ENCODE measurements around the gene CDC20. TPM values are rescaled to one million over a fixed set of nuclear protein-coding genes. Genes with fewer than 3 reads are reported as not detected.

The CDC20 gene
- total RNA-seq, 1 experiment from 2014 or later, result 204 TPM

DNA sequence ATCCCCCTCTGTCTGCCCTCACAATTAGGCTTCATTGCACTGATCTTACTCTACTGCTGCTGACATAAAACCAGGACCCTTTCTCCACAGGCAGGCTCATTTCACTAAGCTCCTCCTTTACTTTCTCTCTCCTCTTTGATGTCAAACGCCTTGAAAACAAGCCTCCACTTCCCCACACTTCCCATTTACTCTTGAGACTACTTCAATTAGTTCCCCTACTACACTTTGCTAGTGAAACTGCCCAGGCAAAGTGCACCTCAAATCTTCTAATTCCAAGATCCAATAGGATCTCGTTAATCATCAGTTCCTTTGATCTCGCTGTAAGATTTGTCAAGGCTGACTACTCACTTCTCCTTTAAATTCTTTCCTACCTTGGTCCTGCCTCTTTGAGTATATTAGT, 5.9 kb upstream of the CDC20 start:
- POLR2A ChIA-PET, result no interaction called here
- no peak for DNase-seq (ENCODE audit: unreplicated experiment)
- intact Hi-C loops (cut with micrococcal nuclease), result no loop called here
- Mint-ChIP-seq H3K36me3 (ENCODE audit: insufficient read depth, unreplicated experiment) (no peaks in the 10 kb centered on the region), H3K4me3 (ENCODE audit: unreplicated experiment) (no peak overlapping the region), H3K27me3 (ENCODE audit: insufficient read depth, unreplicated experiment) (no peaks in the 10 kb centered on the region), H3K4me1 (ENCODE audit: insufficient read depth, unreplicated experiment) (peaks cover 19% of the 10 kb centered on the region), H3K27ac (ENCODE audit: low read depth, unreplicated experiment) (no peak overlapping the region), H3K9me3 (ENCODE audit: unreplicated experiment) (no peaks in the 10 kb centered on the region)
- TF ChIP-seq, protein P1, sequence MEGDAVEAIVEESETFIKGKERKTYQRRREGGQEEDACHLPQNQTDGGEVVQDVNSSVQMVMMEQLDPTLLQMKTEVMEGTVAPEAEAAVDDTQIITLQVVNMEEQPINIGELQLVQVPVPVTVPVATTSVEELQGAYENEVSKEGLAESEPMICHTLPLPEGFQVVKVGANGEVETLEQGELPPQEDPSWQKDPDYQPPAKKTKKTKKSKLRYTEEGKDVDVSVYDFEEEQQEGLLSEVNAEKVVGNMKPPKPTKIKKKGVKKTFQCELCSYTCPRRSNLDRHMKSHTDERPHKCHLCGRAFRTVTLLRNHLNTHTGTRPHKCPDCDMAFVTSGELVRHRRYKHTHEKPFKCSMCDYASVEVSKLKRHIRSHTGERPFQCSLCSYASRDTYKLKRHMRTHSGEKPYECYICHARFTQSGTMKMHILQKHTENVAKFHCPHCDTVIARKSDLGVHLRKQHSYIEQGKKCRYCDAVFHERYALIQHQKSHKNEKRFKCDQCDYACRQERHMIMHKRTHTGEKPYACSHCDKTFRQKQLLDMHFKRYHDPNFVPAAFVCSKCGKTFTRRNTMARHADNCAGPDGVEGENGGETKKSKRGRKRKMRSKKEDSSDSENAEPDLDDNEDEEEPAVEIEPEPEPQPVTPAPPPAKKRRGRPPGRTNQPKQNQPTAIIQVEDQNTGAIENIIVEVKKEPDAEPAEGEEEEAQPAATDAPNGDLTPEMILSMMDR (IDR thresholded peaks at IDR 0.05; ENCODE audit: unreplicated experiment), result no peak
- BruUV-seq (replicated peaks), result no TSS peak
- CTCF ChIA-PET, result interaction anchor here (0.7 kb wide), 1 partner anchor 116 kb away, joined by 3 read pairs; no protein-coding TSS in a partner anchor

DNA sequence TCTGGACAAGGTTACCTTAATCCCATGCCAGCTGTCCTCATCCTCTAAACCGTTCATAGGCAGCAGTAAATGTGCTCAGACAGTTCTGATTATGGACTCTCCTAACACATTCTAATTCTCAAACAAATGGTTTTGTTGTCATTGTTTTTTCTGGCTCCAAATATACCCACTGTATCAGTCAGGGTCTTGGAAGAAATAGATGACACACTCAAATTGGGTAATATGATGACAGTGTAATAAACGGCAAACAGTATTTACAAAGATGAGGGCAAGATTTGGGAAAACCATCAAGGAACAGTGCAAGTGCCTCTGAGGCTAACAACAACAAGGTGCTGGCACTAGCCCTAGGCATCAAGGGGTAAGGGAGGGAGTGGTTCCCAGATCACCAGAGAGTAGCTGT, 4.3 kb upstream of the CDC20 start:
- H3K27ac Mint-ChIP-seq (ENCODE audit: low read depth, unreplicated experiment), result no peak overlapping the region
- CTCF ChIA-PET, result interaction anchor here (0.5 to 1.7 kb wide), 4 partner anchors 14 to 116 kb away, joined by 3 to 6 read pairs (median 4); partner anchors contain the start of gene C1orf210

DNA sequence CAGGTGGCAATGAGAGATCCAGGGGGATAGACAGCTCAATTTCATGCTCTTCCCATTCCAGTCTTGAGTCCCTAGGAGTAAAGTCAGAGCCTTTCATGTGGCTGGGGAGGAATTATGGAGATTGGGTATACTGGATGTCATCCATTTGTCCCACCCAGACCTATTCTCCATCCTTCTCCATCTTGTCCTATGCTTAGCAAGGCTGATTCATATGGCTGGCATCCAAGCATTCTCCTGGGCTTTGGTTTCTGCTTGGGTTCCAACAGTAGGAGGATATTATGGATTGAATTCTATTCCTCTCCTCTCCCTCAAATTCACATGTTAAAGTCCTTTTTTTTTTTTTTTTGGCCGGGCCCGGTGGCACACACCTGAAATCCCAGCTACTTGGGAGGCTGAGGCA, 3.8 kb upstream of the CDC20 start:
- peaks cover 11% of the 10 kb centered on the region for H3K4me1 Mint-ChIP-seq (ENCODE audit: insufficient read depth, unreplicated experiment)
- ChIA-PET CTCF (interaction anchor here (1.0 to 1.7 kb wide), 3 partner anchors 14 to 116 kb away, joined by 3 to 6 read pairs (median 4); partner anchors contain the start of gene C1orf210), POLR2A (interaction anchor here (0.6 to 1.9 kb wide), 2 partner anchors 14 to 621 kb away, joined by 6 to 8 read pairs; no protein-coding TSS in a partner anchor)
- no peaks in the 10 kb centered on the region for H3K9me3 Mint-ChIP-seq (ENCODE audit: unreplicated experiment)
- no peaks in the 10 kb centered on the region for H3K36me3 Mint-ChIP-seq (ENCODE audit: insufficient read depth, unreplicated experiment)
- DNase-seq (ENCODE audit: unreplicated experiment), result no peak
- H3K27ac Mint-ChIP-seq (ENCODE audit: low read depth, unreplicated experiment), result no peak overlapping the region
- BruUV-seq (replicated peaks), result no TSS peak
- TF ChIP-seq, protein P1 (IDR thresholded peaks at IDR 0.05; ENCODE audit: unreplicated experiment), result no peak
- intact Hi-C loops (cut with micrococcal nuclease), result no loop called here
- H3K4me3 Mint-ChIP-seq (ENCODE audit: unreplicated experiment), result no peak overlapping the region
- no peaks in the 10 kb centered on the region for H3K27me3 Mint-ChIP-seq (ENCODE audit: insufficient read depth, unreplicated experiment)

More for the DNA sequence above, 4.3 kb upstream of the CDC20 start:
- TF ChIP-seq, protein P1 (IDR thresholded peaks at IDR 0.05; ENCODE audit: unreplicated experiment), result no peak
- Mint-ChIP-seq H3K36me3 (ENCODE audit: insufficient read depth, unreplicated experiment) (no peaks in the 10 kb centered on the region), H3K4me3 (ENCODE audit: unreplicated experiment) (no peak overlapping the region), H3K4me1 (ENCODE audit: insufficient read depth, unreplicated experiment) (peaks cover 11% of the 10 kb centered on the region), H3K9me3 (ENCODE audit: unreplicated experiment) (no peaks in the 10 kb centered on the region), H3K27me3 (ENCODE audit: insufficient read depth, unreplicated experiment) (no peaks in the 10 kb centered on the region)
- intact Hi-C loops (cut with micrococcal nuclease), result no loop called here
- POLR2A ChIA-PET, result interaction anchor here (0.6 to 1.9 kb wide), 2 partner anchors 14 to 621 kb away, joined by 6 to 8 read pairs; no protein-coding TSS in a partner anchor
- peak; percentile 15 for DNase-seq (ENCODE audit: unreplicated experiment)
- BruUV-seq (replicated peaks), result no TSS peak

DNA sequence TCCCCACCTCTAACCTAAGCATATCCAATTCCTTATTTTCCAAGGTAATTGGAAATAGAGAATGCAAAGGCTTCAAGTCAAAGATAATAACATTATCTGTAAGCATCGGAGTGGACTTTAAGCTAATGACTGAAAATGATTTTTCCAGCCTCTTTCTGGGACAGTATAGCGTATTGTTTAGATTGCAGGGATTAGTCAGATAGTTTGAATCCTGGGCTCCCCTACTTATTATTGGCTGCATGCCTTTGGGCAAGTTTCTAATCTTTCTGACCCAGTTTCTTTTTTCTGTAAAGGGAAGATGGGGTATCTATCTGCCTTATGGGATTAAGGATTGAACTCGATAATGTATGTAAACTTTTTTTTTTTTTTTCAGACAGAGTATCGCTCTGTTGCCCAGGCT, 1.5 kb upstream of the CDC20 start:
- intact Hi-C loops (cut with micrococcal nuclease), result no loop called here
- CTCF ChIA-PET, result interaction anchor here (0.6 to 1.9 kb wide), 5 partner anchors 27 to 293 kb away, joined by 3 to 6 read pairs (median 3); partner anchors contain the start of genes CFAP57, EBNA1BP2 and KDM4A
- Mint-ChIP-seq H3K4me3 (ENCODE audit: unreplicated experiment) (no peak overlapping the region), H3K4me1 (ENCODE audit: insufficient read depth, unreplicated experiment) (peaks cover 28% of the 10 kb centered on the region), H3K36me3 (ENCODE audit: insufficient read depth, unreplicated experiment) (peaks cover 11% of the 10 kb centered on the region), H3K27ac (ENCODE audit: low read depth, unreplicated experiment) (no peak overlapping the region), H3K9me3 (ENCODE audit: unreplicated experiment) (no peaks in the 10 kb centered on the region), H3K27me3 (ENCODE audit: insufficient read depth, unreplicated experiment) (no peaks in the 10 kb centered on the region)
- no TSS peak for BruUV-seq (replicated peaks)
- POLR2A ChIA-PET, result interaction anchor here (0.6 to 2.7 kb wide), 4 partner anchors 27 to 129 kb away, joined by 3 to 34 read pairs (median 4); partner anchors contain the start of genes MED8 and SZT2
- no peak for DNase-seq (ENCODE audit: unreplicated experiment)
- TF ChIP-seq, protein P1 (IDR thresholded peaks at IDR 0.05; ENCODE audit: unreplicated experiment), result no peak

Data from MCF 10A (cell line).